CD4-positive, alpha-beta T cell treated with Interleukin-21 for 1 hour (primary cell): Measurements from ENCODE around the gene CGB3.
A peak's percentile ranks its signal among the peaks of the same experiment; 100 is the strongest.

Source experiments
- DNase-seq: peaks from one replicate; pipeline ENCODE4 v3.0.0-alpha.2; 2020

The CGB3 gene

GRCh38 chr19:49014870-49015255 is 9.3 kb downstream of the CGB3 start:
- no peak for DNase-seq

GRCh38 chr19:49014123-49014869 is 9.8 kb downstream of the CGB3 start:
- no peak for DNase-seq

- no peak for DNase-seq
Observed at GRCh38 chr19:49011194-49011593, 12.9 kb downstream of the CGB3 start.

GRCh38 chr19:49010453-49010852 is 13.7 kb downstream of the CGB3 start:
- DNase-seq, result no peak

- no peak for DNase-seq
Observed at GRCh38 chr19:49009828-49010227, 14.3 kb downstream of the CGB3 start.

GRCh38 chr19:49006905-49007304 is 17.2 kb downstream of the CGB3 start:
- no peak for DNase-seq

GRCh38 chr19:49004964-49005614 is 19.0 kb downstream of the CGB3 start:
- DNase-seq, result no peak

GRCh38 chr19:49004133-49004532 is 20.0 kb downstream of the CGB3 start:
- DNase-seq, result no peak

- DNase-seq, result peak; percentile 77
Observed at GRCh38 chr19:48999481-49000325, 24.4 kb downstream of the CGB3 start.

GRCh38 chr19:48997972-48998371 is 26.2 kb downstream of the CGB3 start:
- DNase-seq, result peak; percentile 53

GRCh38 chr19:48994035-48994386 is 30.1 kb downstream of the CGB3 start:
- no peak for DNase-seq

- peak; percentile 100 for DNase-seq
Observed at GRCh38 chr19:48993175-48994034, 30.7 kb downstream of the CGB3 start, which contains the start of the genes GYS1 and RUVBL2. TSS of gene GYS1 (minus strand) at chr19:48993309. CDS start at chr19:48993112, 197 bp downstream. TSS of gene RUVBL2 (plus strand) at chr19:48993887. CDS start at chr19:48993912, 25 bp downstream.

- DNase-seq, result no peak
Observed at GRCh38 chr19:48992581-48993174, 31.5 kb downstream of the CGB3 start.

GRCh38 chr19:48991873-48992580 is 32.1 kb downstream of the CGB3 start:
- no peak for DNase-seq

- DNase-seq, result no peak
Observed at GRCh38 chr19:48991011-48991609, 33.0 kb downstream of the CGB3 start.

GRCh38 chr19:48990400-48990799 is 33.7 kb downstream of the CGB3 start:
- no peak for DNase-seq

GRCh38 chr19:48989701-48990291 is 34.3 kb downstream of the CGB3 start:
- no peak for DNase-seq

GRCh38 chr19:48988860-48989259 is 35.3 kb downstream of the CGB3 start:
- DNase-seq, result no peak

GRCh38 chr19:48988286-48988685 is 35.8 kb downstream of the CGB3 start:
- no peak for DNase-seq

- no peak for DNase-seq
Observed at GRCh38 chr19:48987323-48987722, 36.8 kb downstream of the CGB3 start.

- no peak for DNase-seq
Observed at GRCh38 chr19:48986211-48986610, 37.9 kb downstream of the CGB3 start.
